AG04450 (cell line): ENCODE data around the gene PIP5K1B. TPM values are rescaled to one million over a fixed set of nuclear protein-coding genes. Genes with fewer than 3 reads are reported as not detected.

ENCODE experiments used
- CTCF ChIA-PET: fragments of 300-600, 350-600 bp; formaldehyde crosslinking; extraction: SDS; loops from one replicate; lab custom pipeline; 2022; ENCODE audit warnings: antibody characterized with exemption, inconsistent platforms; lab: Charles Lee
- POLR2A ChIA-PET: fragments of 350-600 bp; formaldehyde crosslinking; extraction: SDS; loops from one replicate; lab custom pipeline; 2021; ENCODE audit warnings: antibody characterized with exemption, inconsistent platforms; lab: Yijun Ruan, JAX
- DNase-seq: peaks from one replicate; pipeline ENCODE4 v3.0.0-alpha.2; 2011; ENCODE audit warnings: low read depth, low spot score
- H3K27ac ChIP-seq: one replicate; pipeline ENCODE4 v1.5.1; 2012; ENCODE audit warnings: low read depth, low read length, control low read depth
- H3K27me3 ChIP-seq: one replicate; pipeline ENCODE4 v1.6.0; 2012; ENCODE audit warnings: low read length; ENCODE audit not compliant: control insufficient read depth, insufficient read depth
- H3K4me3 ChIP-seq: 2 replicates; pipeline ENCODE4 v1.5.1; 2011; ENCODE audit warnings: mild to moderate bottlenecking, low read depth, low read length, control low read depth
- H3K9me3 ChIP-seq: 2 replicates; pipeline ENCODE4 v1.5.1; 2012; ENCODE audit warnings: low read length; ENCODE audit not compliant: control insufficient read depth, insufficient read depth
- polyA plus RNA-seq: library from polyadenylated mRNA; depleted of rRNA; stranded (reverse); fragments of >200 nt; gene quantifications from 2 replicates; pipeline ENCODE4 v1.2.3, GENCODE V29; 2011
- TF ChIP-seq, protein P1 (sequence below): IDR thresholded peaks from 2 replicates; pipeline ENCODE4 v1.5.1; 2011; ENCODE audit warnings: low read depth, low read length, control low read depth, inconsistent platforms

PIP5K1B gene
- polyA plus RNA-seq, 1 experiment, result not detected

DNA sequence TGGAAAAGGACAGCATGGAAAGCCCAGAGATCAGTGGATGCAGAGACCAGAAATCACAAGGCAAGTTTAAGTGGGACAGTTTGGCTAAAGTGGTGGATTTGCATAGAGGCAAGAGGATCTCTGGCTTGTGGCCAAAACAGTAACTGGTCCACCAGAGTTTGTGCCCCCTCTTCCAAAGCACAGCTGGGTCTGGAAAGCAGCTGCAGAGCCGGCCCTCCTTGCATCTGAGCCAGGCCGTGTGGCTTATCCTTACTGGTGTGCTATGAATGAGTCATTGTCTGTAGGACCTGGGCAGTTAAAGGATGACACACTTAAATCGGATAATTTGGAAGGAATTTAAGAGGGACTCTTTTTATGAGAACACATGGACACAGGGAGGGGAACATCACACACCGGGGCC is 146.6 kb downstream of the PIP5K1B start:
- no peaks in the 10 kb centered on the region for H3K27me3 ChIP-seq
- ChIA-PET POLR2A (no interaction called here), CTCF (no interaction called here)
- no peak overlapping the region for H3K4me3 ChIP-seq
- no peak for DNase-seq
- TF ChIP-seq, protein P1, sequence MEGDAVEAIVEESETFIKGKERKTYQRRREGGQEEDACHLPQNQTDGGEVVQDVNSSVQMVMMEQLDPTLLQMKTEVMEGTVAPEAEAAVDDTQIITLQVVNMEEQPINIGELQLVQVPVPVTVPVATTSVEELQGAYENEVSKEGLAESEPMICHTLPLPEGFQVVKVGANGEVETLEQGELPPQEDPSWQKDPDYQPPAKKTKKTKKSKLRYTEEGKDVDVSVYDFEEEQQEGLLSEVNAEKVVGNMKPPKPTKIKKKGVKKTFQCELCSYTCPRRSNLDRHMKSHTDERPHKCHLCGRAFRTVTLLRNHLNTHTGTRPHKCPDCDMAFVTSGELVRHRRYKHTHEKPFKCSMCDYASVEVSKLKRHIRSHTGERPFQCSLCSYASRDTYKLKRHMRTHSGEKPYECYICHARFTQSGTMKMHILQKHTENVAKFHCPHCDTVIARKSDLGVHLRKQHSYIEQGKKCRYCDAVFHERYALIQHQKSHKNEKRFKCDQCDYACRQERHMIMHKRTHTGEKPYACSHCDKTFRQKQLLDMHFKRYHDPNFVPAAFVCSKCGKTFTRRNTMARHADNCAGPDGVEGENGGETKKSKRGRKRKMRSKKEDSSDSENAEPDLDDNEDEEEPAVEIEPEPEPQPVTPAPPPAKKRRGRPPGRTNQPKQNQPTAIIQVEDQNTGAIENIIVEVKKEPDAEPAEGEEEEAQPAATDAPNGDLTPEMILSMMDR, result no peak
- no peaks in the 10 kb centered on the region for H3K9me3 ChIP-seq
- H3K27ac ChIP-seq, result no peak overlapping the region

DNA sequence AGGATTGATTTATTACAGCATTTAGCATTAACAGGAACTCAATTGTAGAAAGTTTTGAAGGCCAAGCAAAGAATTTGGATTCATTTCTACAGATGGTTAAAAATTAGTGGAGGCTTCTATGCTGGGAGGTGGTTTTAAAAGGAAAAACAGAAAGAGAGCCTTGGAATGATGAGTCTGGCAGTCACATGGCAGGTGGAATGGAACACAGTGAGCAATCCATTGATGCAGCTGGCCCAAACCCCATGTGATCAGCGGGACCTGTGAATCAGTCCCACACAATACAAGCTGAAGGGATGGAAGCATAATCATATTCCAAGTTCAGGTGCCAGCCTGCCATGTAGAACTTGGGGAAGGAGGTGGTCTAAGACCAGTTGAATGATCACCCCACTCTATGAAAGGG is 147.9 kb downstream of the PIP5K1B start:
- ChIA-PET POLR2A (no interaction called here), CTCF (no interaction called here)
- Histone ChIP-seq H3K27ac (no peak overlapping the region), H3K4me3 (no peak overlapping the region), H3K9me3 (no peaks in the 10 kb centered on the region), H3K27me3 (peaks cover 3% of the 10 kb centered on the region)
- TF ChIP-seq, protein P1, result no peak
- DNase-seq, result no peak

DNA sequence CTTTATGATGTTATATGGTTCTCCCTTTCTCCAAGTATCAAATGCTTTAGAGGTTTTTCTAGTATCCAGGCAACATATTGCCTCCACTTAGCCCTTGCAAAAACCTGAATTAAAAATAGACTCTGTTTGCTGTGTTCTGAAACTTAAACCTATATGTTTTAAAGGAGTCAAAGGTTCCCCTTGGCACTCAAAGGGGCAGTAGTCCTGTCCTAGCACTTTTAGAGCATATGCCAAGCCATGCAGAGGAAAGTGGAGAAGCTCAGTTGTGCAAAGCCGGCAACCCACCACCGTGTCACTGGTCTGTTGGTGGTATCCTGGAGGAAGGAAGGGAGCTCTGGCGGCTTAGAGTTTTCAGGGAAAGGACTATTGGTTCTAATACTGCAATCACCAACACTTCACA is 154.3 kb downstream of the PIP5K1B start:
- Histone ChIP-seq H3K9me3 (no peaks in the 10 kb centered on the region), H3K4me3 (no peak overlapping the region), H3K27me3 (peaks cover 6% of the 10 kb centered on the region), H3K27ac (no peak overlapping the region)
- no peak for DNase-seq
- ChIA-PET POLR2A (no interaction called here), CTCF (no interaction called here)
- TF ChIP-seq, protein P1, result no peak

DNA sequence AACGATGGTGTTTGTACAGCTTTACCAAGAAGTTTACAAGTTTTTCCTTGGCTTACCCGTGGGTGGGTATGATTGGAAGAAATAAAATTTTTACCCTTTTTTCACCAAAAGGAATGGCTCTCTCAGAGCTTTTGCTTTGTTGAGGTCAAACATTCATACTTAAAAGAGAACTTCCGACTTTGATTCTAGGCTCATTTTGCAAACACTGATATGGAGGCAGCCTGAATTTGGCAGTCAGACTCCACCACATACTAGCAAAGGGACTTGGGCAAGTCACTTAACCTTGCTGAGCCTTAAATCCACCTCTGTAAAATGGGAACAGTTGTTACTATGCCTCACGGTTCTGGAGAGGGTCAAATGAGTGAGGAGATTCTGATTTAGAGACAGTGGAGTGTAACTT is 155.4 kb downstream of the PIP5K1B start:
- Histone ChIP-seq H3K4me3 (no peak overlapping the region), H3K27me3 (peaks cover 6% of the 10 kb centered on the region), H3K27ac (no peak overlapping the region), H3K9me3 (no peaks in the 10 kb centered on the region)
- no peak for DNase-seq
- CTCF ChIA-PET, result no interaction called here
- POLR2A ChIA-PET, result no interaction called here
- TF ChIP-seq, protein P1, result no peak

DNA sequence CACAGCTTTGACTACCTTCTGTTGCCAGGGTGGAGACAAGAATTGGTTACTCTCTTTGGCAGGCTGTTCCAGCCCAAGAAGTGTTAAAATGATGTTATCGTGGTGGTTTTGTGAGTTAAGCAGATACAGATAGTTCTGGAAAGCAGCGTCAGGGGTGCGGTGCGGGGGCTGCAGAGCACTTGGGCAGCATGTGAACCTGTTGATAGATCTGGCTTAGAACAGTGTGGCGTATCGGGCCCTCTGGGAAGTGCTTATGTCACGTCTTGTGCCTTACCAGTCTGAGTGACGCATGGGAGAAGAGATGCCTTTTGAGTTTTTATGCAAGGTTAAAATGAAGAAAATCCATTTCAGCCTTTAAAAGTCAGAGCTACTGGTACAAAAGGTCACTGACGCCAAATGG is 156.4 kb downstream of the PIP5K1B start:
- ChIA-PET POLR2A (no interaction called here), CTCF (no interaction called here)
- H3K27ac ChIP-seq, result no peak overlapping the region
- no peaks in the 10 kb centered on the region for H3K9me3 ChIP-seq
- no peak overlapping the region for H3K4me3 ChIP-seq
- no peak for DNase-seq
- TF ChIP-seq, protein P1, result no peak
- H3K27me3 ChIP-seq, result peaks cover 6% of the 10 kb centered on the region
